ENCODE measurements around the gene TSN. TPM values are rescaled to one million over a fixed set of nuclear protein-coding genes. Genes with fewer than 3 reads are reported as not detected.

Gene TSN
- total RNA-seq, 1 experiment from 2014 or later: 96.0 TPM

DNA sequence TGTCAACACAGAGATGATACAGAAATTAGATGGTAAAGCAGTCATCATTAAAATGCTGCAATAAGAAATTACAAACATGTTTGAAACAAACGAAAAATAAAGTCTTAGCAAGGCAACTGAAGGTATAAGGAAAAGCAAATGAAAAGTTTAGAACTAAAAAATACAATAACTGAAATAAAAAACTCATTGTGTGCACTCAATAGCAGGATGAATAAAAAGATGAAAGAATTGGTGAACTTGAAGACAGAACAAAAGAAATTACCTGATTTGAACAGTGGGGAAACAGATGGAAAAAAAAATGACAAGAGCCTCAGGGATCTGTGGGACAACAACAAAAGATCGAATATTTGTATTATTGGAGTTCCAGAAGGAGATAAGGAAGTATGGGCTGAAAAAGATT lies 46.5 kb downstream of the TSN start:
- no peaks in the 10 kb centered on the region for H3K9me3 ChIP-seq (ENCODE audit: control insufficient read depth, insufficient read depth, low read depth, low read length)
- ChIA-PET CTCF (no interaction called here), POLR2A (no interaction called here)
- intact Hi-C loops (cut with micrococcal nuclease; ENCODE audit: unreplicated experiment): no loop called here
- TF ChIP-seq, protein P1, sequence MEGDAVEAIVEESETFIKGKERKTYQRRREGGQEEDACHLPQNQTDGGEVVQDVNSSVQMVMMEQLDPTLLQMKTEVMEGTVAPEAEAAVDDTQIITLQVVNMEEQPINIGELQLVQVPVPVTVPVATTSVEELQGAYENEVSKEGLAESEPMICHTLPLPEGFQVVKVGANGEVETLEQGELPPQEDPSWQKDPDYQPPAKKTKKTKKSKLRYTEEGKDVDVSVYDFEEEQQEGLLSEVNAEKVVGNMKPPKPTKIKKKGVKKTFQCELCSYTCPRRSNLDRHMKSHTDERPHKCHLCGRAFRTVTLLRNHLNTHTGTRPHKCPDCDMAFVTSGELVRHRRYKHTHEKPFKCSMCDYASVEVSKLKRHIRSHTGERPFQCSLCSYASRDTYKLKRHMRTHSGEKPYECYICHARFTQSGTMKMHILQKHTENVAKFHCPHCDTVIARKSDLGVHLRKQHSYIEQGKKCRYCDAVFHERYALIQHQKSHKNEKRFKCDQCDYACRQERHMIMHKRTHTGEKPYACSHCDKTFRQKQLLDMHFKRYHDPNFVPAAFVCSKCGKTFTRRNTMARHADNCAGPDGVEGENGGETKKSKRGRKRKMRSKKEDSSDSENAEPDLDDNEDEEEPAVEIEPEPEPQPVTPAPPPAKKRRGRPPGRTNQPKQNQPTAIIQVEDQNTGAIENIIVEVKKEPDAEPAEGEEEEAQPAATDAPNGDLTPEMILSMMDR (IDR thresholded peaks at IDR 0.05): no peak
- no peak for TF ChIP-seq POLR2AphosphoS5 (IDR thresholded peaks at IDR 0.05; ENCODE audit: low read depth, low read length)
- no peak for TF ChIP-seq SIN3A (IDR thresholded peaks at IDR 0.05; ENCODE audit: borderline replicate concordance, insufficient read depth, low read depth, low read length)
- TF ChIP-seq, protein P2, sequence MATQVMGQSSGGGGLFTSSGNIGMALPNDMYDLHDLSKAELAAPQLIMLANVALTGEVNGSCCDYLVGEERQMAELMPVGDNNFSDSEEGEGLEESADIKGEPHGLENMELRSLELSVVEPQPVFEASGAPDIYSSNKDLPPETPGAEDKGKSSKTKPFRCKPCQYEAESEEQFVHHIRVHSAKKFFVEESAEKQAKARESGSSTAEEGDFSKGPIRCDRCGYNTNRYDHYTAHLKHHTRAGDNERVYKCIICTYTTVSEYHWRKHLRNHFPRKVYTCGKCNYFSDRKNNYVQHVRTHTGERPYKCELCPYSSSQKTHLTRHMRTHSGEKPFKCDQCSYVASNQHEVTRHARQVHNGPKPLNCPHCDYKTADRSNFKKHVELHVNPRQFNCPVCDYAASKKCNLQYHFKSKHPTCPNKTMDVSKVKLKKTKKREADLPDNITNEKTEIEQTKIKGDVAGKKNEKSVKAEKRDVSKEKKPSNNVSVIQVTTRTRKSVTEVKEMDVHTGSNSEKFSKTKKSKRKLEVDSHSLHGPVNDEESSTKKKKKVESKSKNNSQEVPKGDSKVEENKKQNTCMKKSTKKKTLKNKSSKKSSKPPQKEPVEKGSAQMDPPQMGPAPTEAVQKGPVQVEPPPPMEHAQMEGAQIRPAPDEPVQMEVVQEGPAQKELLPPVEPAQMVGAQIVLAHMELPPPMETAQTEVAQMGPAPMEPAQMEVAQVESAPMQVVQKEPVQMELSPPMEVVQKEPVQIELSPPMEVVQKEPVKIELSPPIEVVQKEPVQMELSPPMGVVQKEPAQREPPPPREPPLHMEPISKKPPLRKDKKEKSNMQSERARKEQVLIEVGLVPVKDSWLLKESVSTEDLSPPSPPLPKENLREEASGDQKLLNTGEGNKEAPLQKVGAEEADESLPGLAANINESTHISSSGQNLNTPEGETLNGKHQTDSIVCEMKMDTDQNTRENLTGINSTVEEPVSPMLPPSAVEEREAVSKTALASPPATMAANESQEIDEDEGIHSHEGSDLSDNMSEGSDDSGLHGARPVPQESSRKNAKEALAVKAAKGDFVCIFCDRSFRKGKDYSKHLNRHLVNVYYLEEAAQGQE (IDR thresholded peaks at IDR 0.05; ENCODE audit: insufficient read depth in 1 of 2, low read depth in 2 of 2, low read length in 1 of 2): no peak
- no peak for TF ChIP-seq TCF7L2 (IDR thresholded peaks at IDR 0.05; ENCODE audit: low read depth, low read length)
- BruUV-seq (replicated peaks): no TSS peak
- H3K4me1 ChIP-seq (ENCODE audit: control insufficient read depth, insufficient read depth, low read length): no peaks in the 10 kb centered on the region
- no peak overlapping the region for H3K27ac ChIP-seq (ENCODE audit: low read length)
- H3K36me3 ChIP-seq (ENCODE audit: control insufficient read depth, insufficient read depth, low read length): no peaks in the 10 kb centered on the region
- DNase-seq (ENCODE audit: low read depth, low spot score): no peak
- no peak for ATAC-seq
- peaks cover 7% of the 10 kb centered on the region; the same call in 1 of the 2 replicates for H3K27me3 ChIP-seq (ENCODE audit: control insufficient read depth, insufficient read depth, low read length)
- H3K4me3 ChIP-seq (ENCODE audit: low read depth in 2 of 2, low read length in 2 of 2): no peak overlapping the region
- in situ Hi-C loops (cut with HindIII; ENCODE audit: low pct_unique_long_range_greater_than_20kb, low sequenced_read_pairs): no loop called here

DNA sequence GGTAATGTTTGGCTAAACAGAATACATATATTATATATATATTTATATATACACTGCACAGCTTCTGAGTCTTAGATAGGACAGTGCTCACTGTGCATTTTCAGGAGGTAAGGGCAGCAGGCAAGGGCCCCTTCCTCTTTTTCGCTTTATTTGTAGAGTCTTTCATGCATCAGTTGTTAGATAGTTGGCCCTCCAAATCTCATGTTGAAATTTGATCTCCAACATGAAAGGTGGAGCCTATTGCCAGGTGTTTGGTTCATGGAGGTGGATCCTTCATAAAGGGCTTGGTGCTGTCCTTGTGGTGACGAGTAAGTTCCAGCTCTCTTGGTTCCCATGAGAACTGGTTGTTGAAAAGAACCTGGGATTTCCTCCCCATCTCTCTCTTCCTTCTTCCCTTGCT lies 48.1 kb downstream of the TSN start:
- Histone ChIP-seq H3K27me3 (ENCODE audit: control insufficient read depth, insufficient read depth, low read length) (peaks cover 7% of the 10 kb centered on the region; the same call in 1 of the 2 replicates), H3K4me3 (ENCODE audit: low read depth in 2 of 2, low read length in 2 of 2) (no peak overlapping the region), H3K4me1 (ENCODE audit: control insufficient read depth, insufficient read depth, low read length) (no peaks in the 10 kb centered on the region), H3K27ac (ENCODE audit: low read length) (no peak overlapping the region), H3K9me3 (ENCODE audit: control insufficient read depth, insufficient read depth, low read depth, low read length) (no peaks in the 10 kb centered on the region), H3K36me3 (ENCODE audit: control insufficient read depth, insufficient read depth, low read length) (no peaks in the 10 kb centered on the region)
- intact Hi-C loops (cut with micrococcal nuclease; ENCODE audit: unreplicated experiment): no loop called here
- TF ChIP-seq POLR2AphosphoS5 (IDR thresholded peaks at IDR 0.05; ENCODE audit: low read depth, low read length) (no peak), TCF7L2 (IDR thresholded peaks at IDR 0.05; ENCODE audit: low read depth, low read length) (no peak), SIN3A (IDR thresholded peaks at IDR 0.05; ENCODE audit: borderline replicate concordance, insufficient read depth, low read depth, low read length) (no peak)
- TF ChIP-seq, protein P1 (IDR thresholded peaks at IDR 0.05): no peak
- TF ChIP-seq, protein P2 (IDR thresholded peaks at IDR 0.05; ENCODE audit: insufficient read depth in 1 of 2, low read depth in 2 of 2, low read length in 1 of 2): no peak
- ATAC-seq (no peak), DNase-seq (ENCODE audit: low read depth, low spot score) (no peak)
- in situ Hi-C loops (cut with HindIII; ENCODE audit: low pct_unique_long_range_greater_than_20kb, low sequenced_read_pairs): no loop called here
- CTCF ChIA-PET: no interaction called here
- POLR2A ChIA-PET: no interaction called here
- BruUV-seq (replicated peaks): no TSS peak
